SK-N-SH (cell line): ENCODE results near the gene TUBA3E. TPM values are rescaled to one million over a fixed set of nuclear protein-coding genes. Genes with fewer than 3 reads are reported as not detected.
"Not testable (repeated sequence)": the region's sequence is repeated elsewhere in the genome, so short reads cannot be mapped to it uniquely, and the experiment has no call there.

ENCODE experiments used
- CTCF ChIA-PET: fragments of 300-600, 350-600 bp; formaldehyde crosslinking; extraction: SDS; loops from one replicate; lab custom pipeline; 2021; lab: Yijun Ruan, JAX
- POLR2A ChIA-PET: fragments of 350-600 bp; sonication (Branson Sonifier 250); formaldehyde crosslinking; extraction: SDS; loops from one replicate; lab custom pipeline; 2020; ENCODE audit warnings: antibody characterized with exemption, inconsistent platforms; lab: Yijun Ruan, JAX
- DNase-seq: peaks from one replicate; pipeline ENCODE4 v3.0.0; 2012
- H2AFZ ChIP-seq: fragments of 200-600 bp; sonication (generic); 2 replicates; pipeline ENCODE4 v1.8.1; 2016; ENCODE audit warnings: antibody characterized with exemption, mild to moderate bottlenecking, low read depth
- H3F3A ChIP-seq: fragments of 200-600 bp; sonication (generic); replicated peaks from 2 replicates; pipeline ENCODE3; 2016; ENCODE audit warnings: antibody characterized with exemption, mild to moderate bottlenecking; ENCODE audit not compliant: insufficient read depth
- H3K27ac ChIP-seq, 2 experiments: fragments of 200-500 bp in 1 of 2; fragments of 200-600 bp in 1 of 2; sonication (Bioruptor generic) in 1 of 2; sonication (generic), shearing (Covaris generic) in 1 of 2; 2 replicates each; pipeline versions ENCODE4 v1.5.1 to v1.6.1; 2014 to 2016; ENCODE audit warnings: low read depth in 2 of 2, inconsistent platforms in 1 of 2, low read length in 1 of 2, mild to moderate bottlenecking in 1 of 2, mixed read lengths in 1 of 2
- H3K27me3 ChIP-seq: fragments of 200-600 bp; sonication (generic), shearing (Covaris generic); 2 replicates; pipeline ENCODE4 v1.6.1; 2016; ENCODE audit warnings: mixed run types; ENCODE audit not compliant: insufficient read depth
- H3K36me3 ChIP-seq, 2 experiments: fragments of 200-500 bp in 1 of 2; fragments of 200-600 bp in 1 of 2; sonication (Bioruptor generic) in 1 of 2; sonication (generic) in 1 of 2; replicated peaks in 1 of 2; 2 replicates each; pipeline versions ENCODE3 to v1.5.1; 2014 to 2016; ENCODE audit warnings: low read length in 1 of 2, mild to moderate bottlenecking in 1 of 2; ENCODE audit not compliant: insufficient read depth in 2 of 2, control insufficient read depth in 1 of 2
- H3K4me1 ChIP-seq, 2 experiments: fragments of 200-500 bp in 1 of 2; fragments of 200-600 bp in 1 of 2; sonication (Bioruptor generic) in 1 of 2; sonication (generic), shearing (Covaris generic) in 1 of 2; 2 replicates each; pipeline versions ENCODE4 v1.5.1 to v1.6.1; 2014 to 2016; ENCODE audit warnings: low read depth in 1 of 2, low read length in 1 of 2, mixed run types in 1 of 2; ENCODE audit not compliant: insufficient read depth in 2 of 2, control insufficient read depth in 1 of 2
- H3K4me2 ChIP-seq: fragments of 200-600 bp; sonication (generic), shearing (Covaris generic); 2 replicates; pipeline ENCODE4 v1.6.1; 2017; ENCODE audit warnings: mixed run types
- H3K4me3 ChIP-seq, 2 experiments: fragments of 200-500 bp in 1 of 2; fragments of 200-600 bp in 1 of 2; sonication (Bioruptor generic) in 1 of 2; sonication (generic), shearing (Covaris generic) in 1 of 2; 2 replicates each; pipeline versions ENCODE4 v1.5.1 to v1.8.1; 2014 to 2016; ENCODE audit warnings: low read depth in 2 of 2, inconsistent platforms in 1 of 2, low read length in 1 of 2, mild to moderate bottlenecking in 1 of 2, mixed read lengths in 1 of 2, moderate library complexity in 1 of 2
- H3K79me2 ChIP-seq: fragments of 200-600 bp; sonication (generic); 2 replicates; pipeline ENCODE4 v1.8.1; 2017; ENCODE audit warnings: mild to moderate bottlenecking; ENCODE audit not compliant: insufficient read depth
- H3K9ac ChIP-seq: fragments of 200-600 bp; sonication (generic); 2 replicates; pipeline ENCODE4 v1.6.1; 2017; ENCODE audit warnings: mixed run types
- H3K9me2 ChIP-seq: fragments of 200-600 bp; sonication (generic); 2 replicates; pipeline ENCODE4 v1.6.1; 2017; ENCODE audit warnings: mixed run types
- H3K9me3 ChIP-seq: fragments of 200-600 bp; sonication (generic); 2 replicates; pipeline ENCODE4 v1.6.1; 2017; ENCODE audit warnings: mixed run types, mild to moderate bottlenecking, moderate library complexity
- H4K20me1 ChIP-seq: fragments of 200-600 bp; sonication (generic); 2 replicates; pipeline ENCODE4 v1.6.1; 2017; ENCODE audit warnings: mild to moderate bottlenecking, mixed run types; ENCODE audit not compliant: insufficient read depth
- EP300 ChIP-seq, 2 experiments: IDR thresholded peaks; 2 replicates each; pipeline versions ENCODE4 v1.4.0 to v1.6.1; 2012; ENCODE audit warnings: borderline replicate concordance in 1 of 2, low read depth in 1 of 2, low read length in 1 of 2
- FOSL2 ChIP-seq: IDR thresholded peaks from 2 replicates; pipeline ENCODE4 v1.4.0; 2012; ENCODE audit warnings: low read depth, mild to moderate bottlenecking, moderate library complexity, borderline replicate concordance
- FOXJ3 ChIP-seq: sonication (generic); formaldehyde crosslinking; IDR thresholded peaks from 2 replicates; pipeline ENCODE4 v1.5.1; 2020; ENCODE audit warnings: mild to moderate bottlenecking, missing genetic modification reagents
- NRF1 ChIP-seq: IDR thresholded peaks from 2 replicates; pipeline ENCODE4 v1.6.1; 2012; ENCODE audit warnings: low read depth, mild to moderate bottlenecking, low read length
- WGBS: methylation state at CpG from one replicate; pipeline ENCODE4 v1.1.6; 2017; ENCODE audit warnings: low lambda C conversion rate; 5-methylcytosine and 5-hydroxymethylcytosine counted together
- polyA plus RNA-seq, 3 experiments: library from polyadenylated mRNA; depleted of rRNA; stranded (reverse); fragments of >200 nt; gene quantifications; 2 replicates each; pipeline ENCODE4 v1.2.3, GENCODE V29; 2012

Gene TUBA3E
- polyA plus RNA-seq, 1 of the 3 experiments (the other 2 are of a cell fraction) = not detected

GRCh38 chr2:130158631-130159030, 39.6 kb downstream of the TUBA3E start:
- H3K4me2 ChIP-seq = no peak overlapping the region
- no peaks in the 10 kb centered on the region for H3K9me3 ChIP-seq
- peaks cover 0 to 25% of the 10 kb centered on the region in 2 experiments for H3K36me3 ChIP-seq
- WGBS = 86% methylated on average over 7 of the region's 9 CpGs
- CTCF ChIA-PET = interaction anchor here (0.6 kb wide), 1 partner anchor 213 kb away, joined by 3 read pairs; no protein-coding TSS in a partner anchor
- no peaks in the 10 kb centered on the region for H4K20me1 ChIP-seq
- TF ChIP-seq FOSL2 = no peak
- TF ChIP-seq EP300 (IDR thresholded peaks at IDR 0.05; ENCODE audit: borderline replicate concordance in 1 of 2, low read depth in 1 of 2, low read length in 1 of 2) = no peak
- TF ChIP-seq NRF1 = no peak
- H3K4me1 ChIP-seq = peaks cover 0 to 21% of the 10 kb centered on the region in 2 experiments; a peak in 1 of 4 replicates
- no peak overlapping the region for H3K27ac ChIP-seq
- no peak overlapping the region for H3K9ac ChIP-seq
- POLR2A ChIA-PET = no interaction called here
- no peak overlapping the region for H2AFZ ChIP-seq
- H3K9me2 ChIP-seq = no peaks in the 10 kb centered on the region
- H3F3A ChIP-seq = no peaks in the 10 kb centered on the region
- H3K79me2 ChIP-seq = no peaks in the 10 kb centered on the region
- H3K27me3 ChIP-seq = no peaks in the 10 kb centered on the region
- H3K4me3 ChIP-seq = no peak overlapping the region
- no peak for DNase-seq

DNA sequence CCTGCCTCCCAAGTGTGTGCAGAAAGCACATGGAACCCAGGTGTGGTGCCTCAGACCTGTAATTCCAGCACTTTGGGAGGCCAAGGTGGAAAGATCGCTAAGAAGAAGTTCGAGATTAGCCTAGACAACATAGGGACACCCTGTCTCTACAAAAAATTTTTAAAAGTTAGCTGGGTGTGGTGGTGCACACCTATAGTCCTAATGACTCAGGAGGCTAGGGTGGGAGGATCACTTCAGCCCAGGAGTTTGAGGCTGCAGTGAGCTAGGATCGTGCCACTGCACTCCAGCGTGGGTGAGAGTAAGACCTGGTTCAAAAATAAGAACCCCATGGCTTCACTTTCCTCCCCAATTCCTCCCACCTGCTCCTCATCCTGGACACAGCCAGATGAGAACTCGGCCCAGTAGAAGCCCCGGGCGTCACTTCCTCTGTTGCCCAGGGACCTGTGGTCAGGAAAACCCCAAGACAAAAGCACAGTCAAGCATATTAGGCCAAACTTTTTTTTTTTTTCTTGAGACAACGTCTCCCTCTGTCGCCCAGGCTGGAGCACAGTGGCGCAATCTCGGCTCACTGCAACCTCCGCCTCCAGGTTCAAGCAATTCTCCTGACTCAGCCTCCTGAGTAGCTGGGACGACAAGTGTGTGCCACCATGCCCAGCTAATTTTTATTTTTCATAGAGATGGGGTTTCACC, 40.3 kb downstream of the TUBA3E start:
- not testable (repeated sequence) for H3K79me2 ChIP-seq, H3K9ac ChIP-seq, H3F3A ChIP-seq, H3K27me3 ChIP-seq, H4K20me1 ChIP-seq, H3K9me3 ChIP-seq, H3K9me2 ChIP-seq, H2AFZ ChIP-seq, DNase-seq, H3K4me3 ChIP-seq, H3K4me2 ChIP-seq
- ChIA-PET POLR2A (interaction anchor here (1.0 kb wide), 1 partner anchor 24 kb away, joined by 3 read pairs; the partner anchor contains the start of gene SMPD4), CTCF (interaction anchor here (0.6 kb wide), 1 partner anchor 212 kb away, joined by 3 read pairs; no protein-coding TSS in a partner anchor)
- Histone ChIP-seq H3K36me3 (peaks cover 0 to 27% of the 10 kb centered on the region in 2 experiments), H3K27ac (peak overlapping the region in 1 of 2 experiments; percentile 8; a peak in 1 of 4 replicates), H3K4me1 (peaks cover 0 to 21% of the 10 kb centered on the region in 2 experiments; a peak in 1 of 4 replicates)
- 88% methylated on average over 13 of the region's 13 CpGs for WGBS

GRCh38 chr2:130157354-130157753, 40.9 kb downstream of the TUBA3E start:
- POLR2A ChIA-PET = interaction anchor here (1.0 kb wide), 1 partner anchor 24 kb away, joined by 3 read pairs; the partner anchor contains the start of gene SMPD4
- not testable (repeated sequence) for H4K20me1 ChIP-seq, H3K9me2 ChIP-seq, H3K4me2 ChIP-seq, H3K27me3 ChIP-seq, H3F3A ChIP-seq, H3K4me3 ChIP-seq, H3K9me3 ChIP-seq, H3K79me2 ChIP-seq
- H3K36me3 ChIP-seq = peaks cover 0 to 29% of the 10 kb centered on the region in 2 experiments
- peaks cover 0 to 21% of the 10 kb centered on the region in 2 experiments; a peak in 1 of 4 replicates for H3K4me1 ChIP-seq
- peak overlapping the region in 1 of 2 experiments; percentile 47; a peak in 1 of 4 replicates for H3K27ac ChIP-seq
- TF ChIP-seq EP300 (IDR thresholded peaks at IDR 0.05; ENCODE audit: borderline replicate concordance in 1 of 2, low read depth in 1 of 2, low read length in 1 of 2) (peak in 1 of 2 experiments; percentile 32; a peak in 1 of 4 replicates), FOXJ3 (peak; percentile 70)
- TF ChIP-seq, all 33 proteins: peak for 2; not testable (repeated sequence) for 31
- H3K9ac ChIP-seq, H2AFZ ChIP-seq, CTCF ChIA-PET: not testable (repeated sequence)
- peak; percentile 74 for DNase-seq
- 0% methylated on average over 1 of the region's 12 CpGs for WGBS
